Skeletal muscle tissue (tissue), 4 donors: ENCODE results near the gene C2CD4C. TPM values are rescaled to one million over a fixed set of nuclear protein-coding genes. Genes with fewer than 3 reads are reported as not detected.
"Not testable (repeated sequence)": the region's sequence is repeated elsewhere in the genome, so short reads cannot be mapped to it uniquely, and the experiment has no call there.

Experiments
- H3K27ac ChIP-seq: one replicate; pipeline ENCODE4 v1.7.0; 2013; ENCODE audit warnings: mild to moderate bottlenecking, low read depth, low read length, inconsistent platforms
- H3K27me3 ChIP-seq, 3 donors: one replicate each; pipeline ENCODE4 v1.7.0; 2013; ENCODE audit warnings: low read length in 3 of 3; ENCODE audit not compliant: control insufficient read depth in 3 of 3, insufficient read depth in 3 of 3
- H3K36me3 ChIP-seq, 3 donors: one replicate each; pipeline ENCODE4 v1.7.0; 2013; ENCODE audit warnings: low read length in 3 of 3; ENCODE audit not compliant: control insufficient read depth in 3 of 3, insufficient read depth in 3 of 3
- H3K4me1 ChIP-seq, 3 donors: one replicate each; pipeline ENCODE4 v1.7.0; 2013; ENCODE audit warnings: low read length in 3 of 3, mild to moderate bottlenecking in 3 of 3; ENCODE audit not compliant: control insufficient read depth in 3 of 3, insufficient read depth in 3 of 3
- H3K4me3 ChIP-seq, 3 donors: one replicate each; pipeline ENCODE4 v1.7.0; 2013; ENCODE audit warnings: low read length in 3 of 3
- H3K9ac ChIP-seq, 3 donors: one replicate each; pipeline ENCODE4 v1.7.0; 2013; ENCODE audit warnings: low read length in 3 of 3, mild to moderate bottlenecking in 3 of 3, moderate library complexity in 2 of 3, low read depth in 1 of 3
- H3K9me3 ChIP-seq, 3 donors: one replicate each; pipeline ENCODE4 v1.7.0; 2013; ENCODE audit warnings: low read length in 3 of 3; ENCODE audit not compliant: control insufficient read depth in 3 of 3
- total RNA-seq: library from RNA; depleted of rRNA; stranded (reverse); fragments of >200 nt; gene quantifications from one replicate; pipeline ENCODE4 v1.2.3, GENCODE V29; 2014
- donor health status: Osteomylitis.

The C2CD4C gene
- total RNA-seq, 1 donor from 2014 or later: 0.52 TPM

- Histone ChIP-seq H3K9ac (no peak overlapping the region), H3K27me3 (peaks cover 20 to 35% (median 31%) of the 10 kb centered on the region in 3 donors), H3K4me1 (no peaks in the 10 kb centered on the region), H3K9me3 (no peaks in the 10 kb centered on the region), H3K36me3 (no peaks in the 10 kb centered on the region), H3K4me3 (no peak overlapping the region), H3K27ac (no peak overlapping the region)
Observed at GRCh38 chr19:392375-392970, 16.5 kb downstream of the C2CD4C start.

- Histone ChIP-seq H3K27ac (no peak overlapping the region), H3K27me3 (peaks cover 22 to 33% (median 32%) of the 10 kb centered on the region in 3 donors), H3K36me3 (no peaks in the 10 kb centered on the region), H3K9ac (no peak overlapping the region), H3K4me1 (no peaks in the 10 kb centered on the region), H3K9me3 (no peaks in the 10 kb centered on the region), H3K4me3 (no peak overlapping the region)
Observed at GRCh38 chr19:391726-392374, 17.1 kb downstream of the C2CD4C start.

GRCh38 chr19:391207-391557, 17.8 kb downstream of the C2CD4C start:
- Histone ChIP-seq H3K36me3 (no peaks in the 10 kb centered on the region), H3K9ac (no peak overlapping the region)

GRCh38 chr19:390386-391206, 18.4 kb downstream of the C2CD4C start:
- H3K9ac ChIP-seq: no peak overlapping the region
- no peaks in the 10 kb centered on the region for H3K4me1 ChIP-seq
- no peaks in the 10 kb centered on the region for H3K9me3 ChIP-seq
- no peaks in the 10 kb centered on the region for H3K36me3 ChIP-seq
- H3K27ac ChIP-seq: no peak overlapping the region
- H3K27me3 ChIP-seq: peaks cover 22 to 33% (median 32%) of the 10 kb centered on the region in 3 donors
- H3K4me3 ChIP-seq: no peak overlapping the region

More at GRCh38 chr19:391207-391557, 17.8 kb downstream of the C2CD4C start:
- H3K27me3 ChIP-seq: peaks cover 22 to 33% (median 32%) of the 10 kb centered on the region in 3 donors
- H3K4me3 ChIP-seq: no peak overlapping the region
- no peaks in the 10 kb centered on the region for H3K9me3 ChIP-seq
- no peak overlapping the region for H3K27ac ChIP-seq
- no peaks in the 10 kb centered on the region for H3K4me1 ChIP-seq

GRCh38 chr19:389935-390289, 19.0 kb downstream of the C2CD4C start:
- Histone ChIP-seq H3K36me3 (no peaks in the 10 kb centered on the region), H3K4me3 (no peak overlapping the region), H3K9ac (no peak overlapping the region), H3K9me3 (no peaks in the 10 kb centered on the region), H3K27ac (no peak overlapping the region), H3K27me3 (peaks cover 22 to 33% (median 32%) of the 10 kb centered on the region in 3 donors), H3K4me1 (no peaks in the 10 kb centered on the region)

- no peak overlapping the region for H3K4me3 ChIP-seq
- no peaks in the 10 kb centered on the region for H3K36me3 ChIP-seq
- H3K4me1 ChIP-seq: no peaks in the 10 kb centered on the region
- H3K27me3 ChIP-seq: peaks cover 24 to 34% (median 33%) of the 10 kb centered on the region in 3 donors
- no peak overlapping the region for H3K9ac ChIP-seq
- H3K27ac ChIP-seq: no peak overlapping the region
- H3K9me3 ChIP-seq: no peaks in the 10 kb centered on the region
Observed at GRCh38 chr19:389255-389934, 19.6 kb downstream of the C2CD4C start.

GRCh38 chr19:388691-389090, 20.3 kb downstream of the C2CD4C start:
- H3K27me3 ChIP-seq: peaks cover 25 to 41% (median 38%) of the 10 kb centered on the region in 3 donors

GRCh38 chr19:387777-388176, 21.2 kb downstream of the C2CD4C start:
- Histone ChIP-seq H3K27me3 (peaks cover 31 to 42% (median 41%) of the 10 kb centered on the region in 3 donors), H3K9ac (no peak overlapping the region), H3K36me3 (no peaks in the 10 kb centered on the region), H3K9me3 (no peaks in the 10 kb centered on the region), H3K4me3 (no peak overlapping the region), H3K4me1 (no peaks in the 10 kb centered on the region), H3K27ac (no peak overlapping the region)

More at GRCh38 chr19:388691-389090, 20.3 kb downstream of the C2CD4C start:
- Histone ChIP-seq H3K9me3 (no peaks in the 10 kb centered on the region), H3K9ac (no peak overlapping the region), H3K36me3 (no peaks in the 10 kb centered on the region), H3K4me1 (no peaks in the 10 kb centered on the region), H3K4me3 (no peak overlapping the region), H3K27ac (no peak overlapping the region)

GRCh38 chr19:386632-387301, 22.2 kb downstream of the C2CD4C start:
- not testable (repeated sequence) for H3K9ac ChIP-seq, H3K4me3 ChIP-seq, H3K36me3 ChIP-seq, H3K9me3 ChIP-seq, H3K27ac ChIP-seq, H3K4me1 ChIP-seq
- peaks cover 32 to 42% (median 41%) of the 10 kb centered on the region in 3 donors for H3K27me3 ChIP-seq
